HG03439 (cell line): ENCODE data around the gene C10orf62.
"Not testable (repeated sequence)": the region's sequence is repeated elsewhere in the genome, so short reads cannot be mapped to it uniquely, and the experiment has no call there.

ENCODE experiments used
- ATAC-seq: cut with Tn5 transposase; IDR thresholded peaks from one replicate; pipeline ENCODE4 v1.9.1; 2021; ENCODE audit warnings: mild to moderate bottlenecking, moderate library complexity; ENCODE audit not compliant: unreplicated experiment

C10orf62 gene, protein sequence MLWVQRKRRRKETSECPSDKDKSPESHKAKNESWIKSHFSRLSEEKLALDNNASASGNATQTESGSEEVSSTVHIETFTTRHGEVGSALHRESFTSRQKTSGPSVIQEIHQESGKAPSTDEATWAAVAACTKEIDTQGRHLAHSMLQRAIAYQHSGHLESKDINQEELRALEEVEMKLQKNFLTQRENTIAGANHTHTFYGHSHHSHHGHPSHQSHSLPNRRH

DNA sequence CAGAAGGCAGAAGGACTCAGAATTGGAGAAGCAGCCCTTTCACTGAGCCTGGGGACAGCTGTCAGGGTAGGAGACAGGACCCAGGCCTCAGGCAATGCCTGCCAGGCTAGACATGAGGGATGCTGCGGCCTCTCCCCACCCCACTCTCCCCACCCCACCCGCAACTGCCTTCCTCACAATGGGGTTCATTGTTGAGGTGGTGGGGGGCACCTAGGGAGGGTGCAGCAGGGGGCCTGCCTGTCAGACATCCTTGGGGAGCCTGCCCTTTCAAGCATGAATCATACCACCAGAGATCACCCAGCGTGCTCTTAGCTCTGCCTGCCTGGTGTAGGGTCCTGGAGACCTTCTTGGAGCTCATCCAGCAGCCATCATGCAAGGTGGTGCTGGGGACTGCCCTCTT is at the start of gene C10orf62:
C10orf62 (plus strand) TSS at position 243 of the 400 bp plus-strand sequence. CDS start 177 bp downstream, outside the sequence.
- no peak for ATAC-seq

DNA sequence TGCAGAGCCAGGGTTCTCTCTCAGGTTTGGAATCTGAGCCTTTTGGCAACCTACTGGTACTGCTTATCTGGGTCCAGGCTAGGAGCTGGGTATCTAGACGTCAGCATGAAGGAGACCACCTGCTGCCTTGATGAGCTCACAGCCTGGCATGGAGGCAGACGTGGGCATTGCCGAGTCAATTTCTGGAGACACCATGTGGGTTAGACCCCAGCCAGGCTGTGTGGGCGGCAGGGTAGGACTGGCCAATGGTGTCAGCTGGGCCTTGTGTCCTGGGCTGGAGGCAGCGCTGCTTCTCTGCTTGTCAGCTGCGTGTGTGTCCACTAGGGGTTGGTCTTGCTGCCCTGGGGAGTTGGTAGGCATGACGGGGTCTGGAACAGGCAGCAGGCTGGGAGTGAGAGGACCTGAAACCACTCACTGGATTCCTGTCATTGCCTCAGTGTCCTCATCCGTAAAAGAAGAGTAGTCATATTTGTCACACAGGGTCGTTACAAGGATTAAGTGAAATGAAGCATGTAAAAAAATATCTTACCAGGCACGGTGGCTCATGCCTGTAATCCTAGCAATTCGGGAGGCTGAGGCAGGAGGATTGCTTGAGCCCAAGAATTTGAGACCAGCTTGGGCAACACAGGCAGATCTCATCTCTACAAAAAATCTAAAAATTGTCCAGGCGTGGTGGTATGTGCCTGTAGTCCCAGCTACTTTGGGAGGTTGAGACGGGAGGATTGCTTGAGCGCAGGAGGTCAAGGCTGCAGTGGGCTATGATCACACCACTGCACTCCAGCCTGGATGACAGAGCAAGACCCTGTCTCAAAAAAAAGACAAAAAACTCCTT is 48.6 kb upstream of the C10orf62 start:
- no peak for ATAC-seq

DNA sequence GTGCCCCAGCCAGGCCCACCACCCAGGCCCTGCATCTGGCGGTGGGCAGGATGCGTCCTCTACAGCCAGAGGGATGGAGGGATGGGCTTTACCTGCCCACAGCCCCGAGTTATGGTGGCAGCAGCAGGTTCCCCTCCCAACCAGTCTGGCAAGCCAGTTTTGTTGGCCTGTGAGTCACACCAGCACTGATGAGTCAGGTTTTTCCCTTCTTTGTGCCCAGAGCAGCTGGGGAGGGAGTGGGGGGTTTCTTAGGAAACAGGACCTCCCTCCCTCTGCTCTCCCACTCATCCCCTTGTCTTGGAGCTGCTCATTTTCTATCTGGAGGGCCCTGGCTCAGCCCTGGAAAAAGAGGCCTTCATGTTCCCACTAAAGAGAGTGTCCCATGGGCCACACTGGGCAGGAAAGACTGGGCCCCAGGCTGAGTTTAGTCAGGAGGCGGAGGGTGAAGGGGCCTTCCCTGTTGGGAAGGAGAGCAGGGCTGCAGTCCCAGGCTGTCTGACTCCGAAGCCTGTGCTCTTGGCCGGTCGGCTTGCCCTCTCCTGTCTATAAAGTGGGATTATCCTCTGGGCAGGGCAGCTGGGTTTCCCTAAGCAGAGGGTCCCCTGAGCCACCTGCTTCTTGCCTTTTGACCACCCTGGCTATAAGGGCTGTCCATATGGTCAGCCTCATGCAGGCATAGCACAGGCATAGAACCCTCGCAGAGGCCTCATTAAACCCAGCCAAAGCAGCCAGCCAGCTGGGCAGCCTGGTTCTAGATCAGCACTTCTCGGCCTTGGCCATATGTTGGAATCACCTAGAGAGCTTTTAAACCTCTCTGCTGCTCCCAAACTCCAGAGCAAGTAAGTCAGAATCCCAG is 47.1 kb upstream of the C10orf62 start:
- ATAC-seq: no peak

DNA sequence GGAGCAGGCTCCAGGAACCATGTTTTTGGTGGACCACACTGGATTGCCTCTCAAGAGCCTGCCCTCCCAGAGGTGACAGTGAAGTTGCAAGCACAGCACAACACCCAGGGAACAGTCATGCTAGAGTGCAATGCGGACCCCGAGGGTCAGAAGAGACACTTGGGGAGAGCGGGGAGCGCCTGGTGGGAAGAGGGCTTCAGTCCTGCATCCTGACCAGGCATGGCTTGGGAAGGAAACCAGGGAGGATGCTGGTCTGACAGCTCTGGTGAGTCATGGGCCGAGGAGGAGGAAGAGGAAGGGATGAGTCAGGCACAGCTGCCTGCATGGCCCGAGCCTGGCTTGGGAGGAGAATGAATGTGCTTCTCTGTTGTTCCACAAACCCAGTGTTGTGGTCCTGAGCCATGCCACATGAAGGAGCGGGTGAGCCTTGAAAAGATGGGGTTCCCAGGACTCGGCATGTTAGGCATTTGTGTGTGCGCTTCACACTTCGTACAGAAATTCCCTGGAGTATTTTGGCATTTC is 46.4 kb upstream of the C10orf62 start:
- ATAC-seq: no peak

DNA sequence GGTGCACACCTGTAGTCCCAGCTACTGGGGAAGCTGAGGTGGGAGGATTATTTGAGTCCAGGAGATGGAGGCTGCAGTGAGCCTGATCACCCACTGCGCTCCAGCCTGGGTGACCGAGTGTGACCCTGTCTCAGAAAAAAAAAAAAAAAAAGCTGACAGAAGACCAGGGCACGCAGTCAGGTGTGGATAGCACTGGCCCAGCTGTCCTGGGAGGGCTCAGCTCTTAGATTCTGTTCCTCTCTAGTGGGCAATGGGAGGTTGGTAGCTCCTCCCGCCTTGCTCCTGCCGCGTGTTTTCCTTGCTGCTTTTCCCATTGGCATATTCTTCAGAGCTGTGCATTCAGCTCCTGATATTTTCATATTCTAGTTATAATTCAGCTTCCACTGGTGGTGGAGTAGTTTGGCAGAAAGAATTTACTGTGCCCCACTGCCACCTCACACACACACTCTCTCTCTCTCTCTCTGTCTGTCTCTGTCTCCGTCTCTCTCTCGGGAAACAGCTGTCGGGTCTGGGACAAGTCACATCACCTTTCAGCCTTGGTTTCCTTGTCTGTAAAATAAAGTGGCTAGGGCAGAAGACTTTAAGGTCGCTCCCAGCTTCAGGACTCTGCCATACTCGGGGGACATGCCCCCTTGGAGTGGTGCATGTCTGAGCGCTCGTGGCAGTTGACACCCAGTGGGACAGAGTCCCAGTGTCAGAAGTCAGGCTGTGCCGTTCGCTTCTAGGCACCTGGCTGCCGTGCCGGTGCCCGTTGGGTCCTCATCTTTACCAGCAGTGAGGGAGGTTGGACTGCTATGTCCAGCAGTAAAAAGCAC is 42.9 kb upstream of the C10orf62 start:
- ATAC-seq: no peak

DNA sequence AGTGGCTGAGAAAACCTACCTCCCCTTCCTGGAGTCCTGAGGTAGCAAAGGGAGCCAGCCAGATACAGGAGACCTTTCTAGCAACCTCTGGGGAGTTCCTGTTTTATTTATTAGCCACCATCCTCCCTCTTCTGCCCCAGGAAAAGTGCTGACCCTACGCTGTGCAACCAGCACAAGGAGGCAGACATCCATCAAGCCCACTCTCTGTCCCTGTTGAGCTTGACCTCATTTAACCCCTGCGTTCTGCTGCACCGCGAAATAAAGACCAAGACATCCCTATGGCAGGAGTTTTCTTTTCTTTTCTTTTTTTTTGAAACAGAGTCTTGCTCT is 42.3 kb upstream of the C10orf62 start:
- no peak for ATAC-seq

DNA sequence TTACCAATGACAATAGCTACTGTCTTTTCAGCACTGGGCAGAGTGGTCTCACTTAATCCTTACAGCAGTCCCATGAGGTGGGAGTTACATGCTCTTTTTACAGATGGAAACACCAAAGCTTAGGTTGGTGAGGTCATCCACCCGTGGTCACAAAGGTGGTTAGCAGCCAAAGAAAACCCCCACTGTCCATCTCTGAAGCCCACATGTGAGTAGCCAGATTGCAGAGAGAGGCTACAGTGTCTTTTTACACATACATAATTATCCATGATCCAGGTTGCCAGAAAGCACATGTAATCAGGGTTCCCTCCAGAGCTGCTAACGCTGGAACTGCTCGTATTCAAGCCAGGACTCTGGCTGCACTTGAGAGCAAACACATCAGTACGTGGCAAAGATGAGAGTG is 41.6 kb upstream of the C10orf62 start:
- no peak for ATAC-seq

DNA sequence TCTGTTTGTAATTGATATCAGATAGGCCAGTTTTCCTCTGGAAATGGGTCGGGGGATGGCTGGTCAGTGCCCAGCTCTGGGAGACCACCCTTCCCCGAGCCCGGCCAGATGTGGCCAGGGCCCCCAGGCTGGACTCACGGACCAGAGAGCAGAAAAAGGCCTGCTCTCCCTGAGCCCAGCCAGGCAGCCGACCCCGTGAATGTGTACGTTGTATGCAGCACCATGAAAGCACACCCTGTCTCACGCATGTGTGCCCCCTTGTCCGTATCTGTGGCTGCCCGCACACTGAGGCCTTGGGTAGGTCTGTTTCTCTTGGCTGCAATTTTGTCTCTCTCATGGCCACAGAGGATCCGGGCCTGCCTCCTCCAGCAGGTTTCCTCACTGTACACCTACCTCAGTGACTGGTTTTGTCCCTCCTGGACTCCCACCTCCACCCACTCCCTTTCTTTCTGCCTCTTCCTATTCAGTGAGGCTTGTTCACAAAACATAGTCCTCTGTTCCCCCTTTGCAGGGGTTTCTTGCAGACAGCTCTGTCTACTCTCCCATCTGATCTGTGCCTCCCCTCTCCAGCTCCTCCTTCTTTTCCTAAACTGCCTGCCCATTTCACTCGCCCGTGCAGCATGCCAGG is 40.6 kb upstream of the C10orf62 start:
- no peak for ATAC-seq

DNA sequence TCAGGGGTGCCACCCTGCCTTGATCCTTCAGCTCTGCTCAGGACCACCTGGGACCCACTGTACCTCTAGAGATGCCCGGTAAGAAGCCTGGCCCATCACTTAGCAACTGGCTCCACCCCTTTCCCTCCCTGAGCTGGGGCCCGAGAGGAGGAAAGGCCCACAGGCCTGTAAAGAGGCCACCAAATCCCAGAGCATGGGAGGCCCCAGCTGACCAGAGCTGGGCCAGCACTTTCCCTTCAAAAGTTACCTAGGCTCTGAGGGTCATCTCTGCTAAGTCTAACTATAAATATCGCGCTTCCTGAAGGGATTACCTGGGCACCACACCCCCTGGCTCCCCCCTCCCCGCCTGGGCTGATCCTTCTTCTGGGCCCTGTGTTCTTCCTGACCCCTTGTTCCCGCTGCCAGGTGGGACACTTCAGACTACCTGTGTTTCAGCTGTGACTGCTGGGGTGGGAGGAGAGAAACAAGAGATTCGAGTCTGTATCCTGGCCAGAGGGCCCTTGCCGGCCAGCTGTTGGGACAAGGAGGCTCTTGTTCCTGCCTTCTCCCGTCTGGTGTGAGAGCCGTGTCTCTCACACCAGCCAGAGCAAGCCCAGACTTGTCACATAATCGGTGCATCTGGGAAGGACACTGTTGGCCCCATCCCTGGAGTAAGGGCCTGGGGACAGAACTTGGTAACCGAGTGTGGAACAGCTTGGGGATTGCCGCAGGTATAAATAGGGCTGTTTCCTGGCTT is 39.8 kb upstream of the C10orf62 start:
- ATAC-seq: no peak

DNA sequence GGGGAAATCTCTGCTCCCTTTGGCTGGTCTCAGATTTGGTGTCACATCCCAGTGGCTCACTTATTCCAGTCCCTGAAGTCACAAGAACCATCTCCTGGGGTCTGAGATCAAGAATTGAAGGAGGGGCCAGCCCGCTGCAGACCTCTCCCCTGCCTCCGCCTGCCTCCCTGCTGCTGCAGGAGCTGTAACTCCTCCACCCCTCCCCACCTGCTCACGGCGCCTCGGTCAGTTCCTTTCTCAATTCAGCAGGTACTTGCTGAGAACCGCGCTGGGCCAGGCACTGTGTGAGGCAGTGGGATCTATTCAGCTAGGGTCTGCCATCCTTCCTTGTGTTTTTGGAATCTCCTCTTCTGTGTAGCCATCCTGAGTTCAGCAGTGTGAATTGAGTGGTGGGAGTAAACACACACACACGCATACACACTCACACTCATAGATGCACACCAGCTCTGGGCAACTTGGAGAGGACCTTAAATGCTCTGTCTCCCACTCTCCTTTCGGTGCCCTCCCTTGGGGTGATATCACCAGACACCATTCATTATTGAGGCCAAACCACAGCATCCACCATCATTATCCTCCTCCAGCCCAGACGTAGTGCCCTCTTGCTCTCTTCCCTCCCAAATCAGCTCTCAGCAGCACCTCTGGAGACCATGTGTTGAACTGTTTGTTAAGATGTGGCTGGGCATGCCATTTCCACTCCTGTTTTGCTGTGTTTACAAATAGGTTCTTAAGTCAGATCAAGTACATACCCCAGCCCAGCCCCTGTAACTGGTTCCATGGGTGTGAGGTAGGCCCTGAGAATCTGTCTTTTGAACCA is 39.0 kb upstream of the C10orf62 start:
- no peak for ATAC-seq

DNA sequence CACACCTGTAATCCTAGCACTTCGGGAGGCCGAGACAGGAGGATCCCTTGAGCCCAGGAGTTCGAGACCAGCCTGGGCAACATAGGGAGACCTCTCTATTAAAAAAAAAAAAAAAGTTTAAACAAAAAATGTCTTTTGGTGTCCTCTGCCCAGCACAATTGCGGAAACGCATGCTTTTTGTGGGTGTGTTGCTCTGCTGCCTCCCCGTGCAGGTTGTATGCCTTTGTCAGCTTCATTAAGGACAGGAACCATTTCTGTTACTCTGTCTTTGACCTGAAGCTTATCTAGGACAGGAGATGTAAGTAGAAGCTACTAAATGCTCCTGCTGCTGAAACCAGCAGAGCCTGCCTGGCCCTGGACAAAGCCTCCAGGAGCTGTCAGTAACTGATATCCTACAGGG is 38.2 kb upstream of the C10orf62 start:
- ATAC-seq: no peak

DNA sequence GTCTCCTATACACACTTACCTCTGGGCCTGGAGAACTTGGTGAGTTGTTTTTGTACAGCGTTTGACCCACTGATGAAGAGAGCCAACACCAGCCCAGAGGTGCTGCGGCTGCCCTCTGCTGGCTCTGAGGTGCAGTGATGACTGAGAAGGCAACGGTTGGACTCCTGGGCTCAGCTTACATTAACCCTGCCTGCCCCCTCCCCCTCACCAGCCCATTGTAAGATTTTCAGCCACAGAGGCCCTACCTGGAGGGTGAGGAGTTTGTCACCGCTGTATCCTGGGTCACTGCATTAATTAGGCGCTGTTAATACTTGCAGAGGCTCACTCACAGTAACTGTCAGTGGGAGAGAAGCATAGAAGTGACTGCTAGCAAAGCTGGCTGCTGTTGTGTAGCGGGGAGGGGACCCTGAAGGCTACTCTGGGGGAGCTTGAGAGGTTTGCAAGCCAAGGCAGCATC is 35.9 kb upstream of the C10orf62 start:
- ATAC-seq: no peak

DNA sequence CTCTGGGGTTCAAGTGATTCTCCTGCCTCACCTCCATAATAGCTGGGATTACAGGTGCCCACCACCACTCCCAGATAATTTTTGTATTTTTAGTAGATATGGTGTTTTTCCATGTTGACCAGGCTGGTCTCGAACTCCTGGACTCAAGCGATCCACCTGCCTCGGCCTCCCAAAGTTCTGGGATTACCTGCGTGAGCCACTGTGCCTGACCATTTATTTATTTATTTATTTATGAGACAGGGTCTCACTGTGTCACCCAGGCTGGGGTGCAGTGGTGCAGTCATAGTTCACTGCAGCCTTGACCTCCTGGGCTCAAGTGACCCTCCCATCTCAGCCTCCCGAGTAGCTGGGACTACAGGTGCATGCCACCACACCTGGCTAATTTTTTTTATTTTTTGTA is 35.2 kb upstream of the C10orf62 start:
- not testable (repeated sequence) for ATAC-seq

DNA sequence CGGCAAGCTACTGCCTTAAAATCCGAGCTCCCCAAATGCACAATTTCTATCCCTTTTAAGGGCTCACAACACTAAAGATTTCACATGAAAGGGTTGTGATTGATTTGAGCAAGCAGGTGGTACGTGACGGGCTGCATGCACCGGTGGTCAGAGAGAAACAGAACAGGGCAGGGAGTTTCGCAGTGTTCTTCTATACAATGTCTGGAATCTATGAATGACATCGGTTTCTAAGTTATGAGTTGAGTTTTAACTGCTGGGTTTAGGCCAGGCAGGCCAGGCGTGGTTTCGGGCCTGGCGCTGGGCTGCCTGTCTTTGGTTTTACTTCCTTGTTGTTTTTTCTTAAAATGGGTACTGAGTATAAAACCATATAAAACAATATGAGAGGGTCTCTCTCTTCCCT is 34.0 kb upstream of the C10orf62 start:
- not testable (repeated sequence) for ATAC-seq

DNA sequence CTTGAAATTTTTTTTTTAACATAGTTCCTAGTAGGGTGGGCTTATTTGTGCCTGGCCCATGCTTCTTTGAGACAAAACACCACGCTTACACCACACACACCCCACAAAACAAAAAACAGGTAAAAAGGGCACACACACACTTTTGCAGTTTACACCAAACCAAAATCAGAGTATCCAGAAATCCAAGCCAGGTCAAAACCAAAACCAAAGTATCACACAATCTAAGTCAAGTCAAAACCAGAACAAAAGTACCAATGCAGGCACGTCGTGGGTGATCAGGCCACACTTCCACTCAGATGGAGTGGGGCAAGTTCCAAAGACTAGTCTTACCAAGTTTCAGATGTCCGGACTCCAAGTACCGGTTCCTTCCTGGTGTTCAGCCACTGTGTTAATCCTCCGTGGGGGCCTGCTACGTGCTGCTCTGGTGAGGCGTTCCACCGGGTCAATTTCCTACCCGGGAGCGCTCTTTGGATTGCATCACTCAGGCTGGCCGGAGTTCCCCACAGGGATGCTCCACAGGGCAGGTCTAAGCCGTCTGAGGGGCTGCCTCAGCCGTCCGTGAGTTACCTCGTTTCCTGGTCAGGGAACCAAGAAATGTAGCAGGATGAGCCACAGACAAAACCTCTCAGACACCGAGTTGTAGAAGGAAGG is 28.7 kb upstream of the C10orf62 start:
- not testable (repeated sequence) for ATAC-seq

DNA sequence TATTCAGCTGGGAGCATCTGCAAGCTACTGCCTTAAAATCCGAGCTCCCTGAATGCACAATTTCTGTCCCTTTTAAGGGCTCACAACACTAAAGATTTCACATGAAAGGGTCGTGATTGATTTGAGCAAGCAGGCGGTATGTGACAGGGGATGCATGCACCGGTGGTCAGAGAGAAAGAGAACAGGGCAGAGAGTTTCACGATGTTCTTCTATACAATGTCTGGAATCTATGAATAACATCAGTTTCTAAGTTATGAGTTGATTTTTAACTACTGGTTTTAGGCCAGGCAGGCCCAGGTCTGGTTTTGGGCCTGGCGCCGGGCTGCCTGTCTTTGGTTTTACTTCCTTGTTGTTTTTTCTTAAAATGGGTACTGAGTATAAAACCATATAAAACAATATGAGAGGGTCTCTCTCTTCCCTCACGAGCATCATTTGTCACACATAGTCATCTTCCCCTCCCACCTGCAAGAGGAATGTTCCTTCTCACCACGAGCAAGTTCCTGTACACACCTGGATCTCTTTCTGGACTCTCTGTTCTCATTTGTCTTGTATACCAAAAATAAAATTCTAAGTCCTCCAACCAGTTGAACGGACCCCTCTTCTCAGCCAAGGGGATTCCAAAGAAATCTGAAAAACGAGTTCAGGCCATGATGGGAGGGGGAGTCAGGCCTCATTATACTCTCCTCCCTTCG is 28.0 kb upstream of the C10orf62 start:
- not testable (repeated sequence) for ATAC-seq

DNA sequence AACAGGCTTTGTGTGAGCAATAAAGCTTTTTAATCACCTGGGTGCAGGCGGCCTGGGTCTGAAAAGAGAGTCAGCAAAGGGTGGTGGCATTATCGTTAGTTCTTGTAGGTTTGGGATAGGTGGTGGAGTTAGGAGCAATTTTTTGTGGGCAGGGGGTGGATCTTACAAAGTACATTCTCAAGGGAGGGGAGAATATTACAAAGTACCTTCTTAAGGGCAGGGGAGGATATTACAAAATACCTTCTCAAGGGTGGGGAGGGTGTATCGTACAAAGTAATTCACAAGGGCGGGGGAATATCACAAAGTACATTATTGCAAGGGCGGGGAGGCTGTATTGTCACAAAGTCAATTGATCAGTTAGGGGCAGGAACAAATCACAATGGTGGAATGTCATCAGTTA is 27.2 kb upstream of the C10orf62 start:
- ATAC-seq: not testable (repeated sequence)
